K562 (cell line): ENCODE data around the gene RET. TPM values are rescaled to one million over a fixed set of nuclear protein-coding genes. Genes with fewer than 3 reads are reported as not detected.

ENCODE experiments used
- ATAC-seq: fragments of 200-7000 bp; cut with Tn5 transposase; 3 replicates; pipeline ENCODE4 v1.9.1; 2020; ENCODE audit warnings: moderate library complexity
- BruUV-seq: library from RNA; stranded (reverse); fragments of 400-500 nt; replicated peaks from 2 replicates; lab custom pipeline; 2021; lab: Mats Ljungman, UMichigan
- CTCF ChIA-PET: fragments of 300-600 bp; formaldehyde crosslinking; extraction: SDS; loops from one replicate; lab custom pipeline; 2021; ENCODE audit warnings: low intra/inter-chr PET ratio; lab: Yijun Ruan, JAX
- POLR2A ChIA-PET: fragments of 300-600, 350-650 bp; sonication (Branson Sonifier 250); formaldehyde crosslinking; extraction: SDS; loops from one replicate; lab custom pipeline; 2021; ENCODE audit warnings: antibody characterized with exemption, inconsistent platforms; lab: Yijun Ruan, JAX
- DNase-seq, 4 experiments: peaks; one replicate each; pipeline versions ENCODE4 v3.0.0 to v3.0.0-alpha.2; 2011 to 2018; ENCODE audit warnings: low spot score in 3 of 4, mixed read lengths in 3 of 4; ENCODE audit errors: extremely low read depth in 1 of 4
- FAIRE-seq: peaks from 2 replicates; lab custom pipeline; 2011; peaks lifted over from hg19 to GRCh38; lab: Jason Lieb, UNC
- H2AFZ ChIP-seq: 2 replicates; pipeline ENCODE4 v1.6.0; 2011; ENCODE audit warnings: low read depth, low read length, control low read depth, inconsistent platforms
- H3K27ac ChIP-seq: fragments of 200-600 bp; 3 replicates; pipeline ENCODE4 v1.8.0; 2011; ENCODE audit warnings: low read depth, mild to moderate bottlenecking, control low read depth, inconsistent platforms, low read length, moderate library complexity, mixed read lengths; ENCODE audit errors: extremely low read depth
- H3K27me3 ChIP-seq, 2 experiments: fragments of 300-600 bp in 1 of 2; 2 replicates in 1 of 2; 3 replicates in 1 of 2; pipeline versions ENCODE4 v1.6.0 to v1.8.0; 2011; ENCODE audit warnings: inconsistent platforms in 2 of 2, low read length in 2 of 2, mild to moderate bottlenecking in 1 of 2, mixed read lengths in 1 of 2, moderate library complexity in 1 of 2; ENCODE audit not compliant: control insufficient read depth in 2 of 2, insufficient read depth in 2 of 2
- H3K36me3 ChIP-seq: fragments of 300-600 bp; 3 replicates; pipeline ENCODE4 v1.8.0; 2011; ENCODE audit warnings: mild to moderate bottlenecking, low read length, inconsistent platforms; ENCODE audit not compliant: control insufficient read depth, insufficient read depth
- H3K4me1 ChIP-seq, 2 experiments: fragments of 200-600 bp in 1 of 2; replicated peaks in 1 of 2; 2 replicates in 1 of 2; 3 replicates in 1 of 2; pipeline versions ENCODE4 v1.5.1 to v1.8.0; 2011; ENCODE audit warnings: inconsistent platforms in 2 of 2, low read length in 2 of 2, mild to moderate bottlenecking in 1 of 2, mixed read lengths in 1 of 2, moderate library complexity in 1 of 2; ENCODE audit not compliant: control insufficient read depth in 2 of 2, insufficient read depth in 2 of 2
- H3K4me2 ChIP-seq: 2 replicates; pipeline ENCODE4 v1.6.1; 2011; ENCODE audit warnings: low read length, control low read depth, inconsistent platforms, mixed read lengths; ENCODE audit not compliant: insufficient read depth
- H3K4me3 ChIP-seq: fragments of 200-600 bp; sonication (generic), shearing (Covaris generic); 2 replicates; pipeline ENCODE4 v1.5.1; 2016; ENCODE audit warnings: control low read depth, inconsistent platforms
- H3K79me2 ChIP-seq: fragments of 200-600 bp; 3 replicates; pipeline ENCODE4 v1.8.0; 2011; ENCODE audit warnings: low read length, inconsistent platforms; ENCODE audit not compliant: control insufficient read depth, insufficient read depth
- H3K9ac ChIP-seq, 2 experiments: 2 replicates each; pipeline versions ENCODE4 v1.6.0 to v1.6.1; 2011; ENCODE audit warnings: low read depth in 2 of 2, low read length in 2 of 2, control low read depth in 1 of 2, inconsistent platforms in 1 of 2, mild to moderate bottlenecking in 1 of 2, mixed read lengths in 1 of 2; ENCODE audit not compliant: insufficient read depth in 1 of 2
- H3K9me1 ChIP-seq: one replicate; pipeline ENCODE4 v1.6.0; 2011; ENCODE audit warnings: inconsistent platforms, mild to moderate bottlenecking, low read length, moderate library complexity; ENCODE audit not compliant: control insufficient read depth, insufficient read depth
- H3K9me3 ChIP-seq: replicated peaks from 2 replicates; pipeline ENCODE4 v1.5.1; 2011; ENCODE audit warnings: low read depth, low read length, inconsistent platforms; ENCODE audit not compliant: control insufficient read depth, insufficient read depth
- H4K20me1 ChIP-seq: replicated peaks from 2 replicates; pipeline ENCODE4 v1.6.1; 2011; ENCODE audit warnings: low read length, inconsistent platforms, mixed read lengths; ENCODE audit not compliant: control insufficient read depth, insufficient read depth
- CBX5 ChIP-seq: IDR thresholded peaks from 2 replicates; pipeline ENCODE4 v1.6.1; 2014; ENCODE audit warnings: low read depth, borderline replicate concordance
- CHD1 ChIP-seq: fragments of 200-600 bp; sonication (generic); IDR thresholded peaks from one replicate; pipeline ENCODE4 v1.6.1; 2012; ENCODE audit warnings: mild to moderate bottlenecking, moderate library complexity, low read length, inconsistent platforms
- CHD4 ChIP-seq: fragments of 200-600 bp; sonication (generic); IDR thresholded peaks from 3 replicates; pipeline ENCODE4 v1.6.1; 2012; ENCODE audit warnings: low read depth, mild to moderate bottlenecking, mixed read lengths, low read length, inconsistent platforms; ENCODE audit not compliant: insufficient read depth, insufficient replicate concordance, poor library complexity, severe bottlenecking
- CREB1 ChIP-seq, 2 experiments: sonication (generic) in 1 of 2; formaldehyde crosslinking in 1 of 2; IDR thresholded peaks; 2 replicates each; pipeline versions ENCODE4 v1.6.1 to v1.8.0; 2012 to 2022; ENCODE audit warnings: inconsistent platforms in 1 of 2, mild to moderate bottlenecking in 1 of 2, missing genetic modification reagents in 1 of 2, moderate library complexity in 1 of 2
- FOXA3 ChIP-seq, 2 experiments: fragments of 450-650 bp in 1 of 2; sonication (generic) in 1 of 2; formaldehyde crosslinking; IDR thresholded peaks in 1 of 2; conservative IDR thresholded peaks in 1 of 2; 2 replicates each; pipeline versions ENCODE4 v1.4.0 to v1.8.0; 2020 to 2022; ENCODE audit warnings: mild to moderate bottlenecking in 2 of 2, missing genetic modification reagents in 1 of 2
- HDAC2 ChIP-seq: fragments of 450-650 bp; IDR thresholded peaks from 2 replicates; pipeline ENCODE4 v1.6.1; 2016; ENCODE audit warnings: mild to moderate bottlenecking
- KLF16 ChIP-seq: IDR thresholded peaks from 2 replicates; pipeline ENCODE4 v1.6.1; 2016; ENCODE audit warnings: antibody characterized with exemption
- NEUROD1 ChIP-seq: fragments of 150-350 bp; IDR thresholded peaks from 2 replicates; pipeline ENCODE4 v1.6.1; 2014; ENCODE audit warnings: borderline replicate concordance, low read length, low read depth; ENCODE audit not compliant: partially characterized antibody
- OTX1 ChIP-seq: fragments of 450-650 bp; formaldehyde crosslinking; IDR thresholded peaks from 2 replicates; pipeline ENCODE4 v1.4.0; 2022; ENCODE audit warnings: mild to moderate bottlenecking
- SRSF1 ChIP-seq: fragments of 200-400 bp; formaldehyde crosslinking; IDR thresholded peaks from 2 replicates; pipeline ENCODE4 v1.6.1; 2017; ENCODE audit warnings: mild to moderate bottlenecking, low read depth, low read length, moderate library complexity
- TFE3 ChIP-seq: fragments of 450-650 bp; formaldehyde crosslinking; IDR thresholded peaks from 2 replicates; pipeline ENCODE4 v1.4.0; 2020; ENCODE audit warnings: mild to moderate bottlenecking, mixed read lengths
- ZNF212 ChIP-seq: fragments of 450-650 bp; formaldehyde crosslinking; IDR thresholded peaks from 2 replicates; pipeline ENCODE4 v1.4.0; 2020; ENCODE audit warnings: mild to moderate bottlenecking
- WGBS: fragments of 100-300 bp; shearing (Covaris generic); methylation state at CpG from one replicate; pipeline ENCODE4 v1.1.6; 2016; ENCODE audit warnings: low coverage, mixed read lengths; ENCODE audit not compliant: insufficient coverage; ENCODE audit errors: missing lambda C conversion rate; 5-methylcytosine and 5-hydroxymethylcytosine counted together
- in situ Hi-C: fragments of 300-500 bp; cut with MboI; formaldehyde crosslinking; loops from 4 replicates; pipeline ENCODE4 v1.15.0; 2018; ENCODE audit warnings: inconsistent platforms, mixed read lengths
- intact Hi-C: fragments of 100-400 bp; cut with micrococcal nuclease; formaldehyde crosslinking; loops from 2 replicates; pipeline ENCODE4 v1.14.2; 2022
- polyA plus RNA-seq, 8 experiments: library from polyadenylated mRNA; depleted of rRNA in 4 of 8; stranded (reverse) in 5 of 8; unstranded in 3 of 8; fragments of >200 nt; fragmentation: Nextera tagmentation in 2 of 8; fragmentation: Illumina TruSeq in 1 of 8; extraction: Ambion mirVana in 2 of 8; extraction: Trizol in 1 of 8; gene quantifications; 2 replicates each; pipeline versions ENCODE4 v1.2.1 to v1.2.3, GENCODE V29; 2011 to 2014; ENCODE audit warnings: inconsistent platforms in 1 of 8, missing spikeins in 1 of 8
- total RNA-seq, 7 experiments: library from RNA; depleted of rRNA in 6 of 7; stranded (reverse); fragments of >200 nt in 6 of 7; fragmentation: Illumina TruSeq in 2 of 7; extraction: Trizol in 2 of 7; gene quantifications; 2 replicates each; pipeline versions ENCODE4 v1.2.1 to v1.2.3, GENCODE V29; 2011 to 2021; ENCODE audit warnings: low replicate concordance in 1 of 7
- TF ChIP-seq, protein P1 (sequence below): fragments of 250-450 bp; sonication (Bioruptor Pico); IDR thresholded peaks from 2 replicates; pipeline ENCODE4 v1.4.0; 2020; ENCODE audit warnings: borderline replicate concordance
- TF ChIP-seq, protein P2 (sequence below): fragments of 250-450 bp; sonication (Bioruptor Pico); IDR thresholded peaks from 2 replicates; pipeline ENCODE4 v1.8.0; 2022; ENCODE audit warnings: inconsistent platforms, mild to moderate bottlenecking, moderate library complexity, borderline replicate concordance

RET gene
- total and polyA plus RNA-seq, 9 of the 15 experiments (the other 6 are each of a cell fraction or from before 2014, with no cell fraction given) = 0.04 to 0.05 TPM; not detected in 7

- TF ChIP-seq KLF16 (no peak), SRSF1 (no peak), CHD4 (no peak), CREB1 (IDR thresholded peaks at IDR 0.05) (no peak), CREB1 (CRISPR knock-in tag; IDR thresholded peaks at IDR 0.05) (no peak), OTX1 (CRISPR knock-in tag) (no peak), NEUROD1 (no peak), ZNF212 (CRISPR knock-in tag) (no peak), HDAC2 (no peak), TFE3 (CRISPR knock-in tag) (no peak), CHD1 (no peak), FOXA3 (CRISPR knock-in tag; conservative IDR thresholded peaks at IDR 0.05 in 1 of 2, IDR thresholded peaks at IDR 0.05 in 1 of 2) (no peak), CBX5 (no peak)
- TF ChIP-seq, protein P1, sequence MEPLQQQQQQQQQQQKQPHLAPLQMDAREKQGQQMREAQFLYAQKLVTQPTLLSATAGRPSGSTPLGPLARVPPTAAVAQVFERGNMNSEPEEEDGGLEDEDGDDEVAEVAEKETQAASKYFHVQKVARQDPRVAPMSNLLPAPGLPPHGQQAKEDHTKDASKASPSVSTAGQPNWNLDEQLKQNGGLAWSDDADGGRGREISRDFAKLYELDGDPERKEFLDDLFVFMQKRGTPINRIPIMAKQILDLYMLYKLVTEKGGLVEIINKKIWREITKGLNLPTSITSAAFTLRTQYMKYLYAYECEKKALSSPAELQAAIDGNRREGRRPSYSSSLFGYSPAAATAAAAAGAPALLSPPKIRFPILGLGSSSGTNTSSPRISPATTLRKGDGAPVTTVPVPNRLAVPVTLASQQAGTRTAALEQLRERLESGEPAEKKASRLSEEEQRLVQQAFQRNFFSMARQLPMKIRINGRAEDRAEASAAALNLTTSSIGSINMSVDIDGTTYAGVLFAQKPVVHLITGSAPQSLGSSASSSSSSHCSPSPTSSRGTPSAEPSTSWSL (CRISPR knock-in tag) = no peak
- TF ChIP-seq, protein P2, sequence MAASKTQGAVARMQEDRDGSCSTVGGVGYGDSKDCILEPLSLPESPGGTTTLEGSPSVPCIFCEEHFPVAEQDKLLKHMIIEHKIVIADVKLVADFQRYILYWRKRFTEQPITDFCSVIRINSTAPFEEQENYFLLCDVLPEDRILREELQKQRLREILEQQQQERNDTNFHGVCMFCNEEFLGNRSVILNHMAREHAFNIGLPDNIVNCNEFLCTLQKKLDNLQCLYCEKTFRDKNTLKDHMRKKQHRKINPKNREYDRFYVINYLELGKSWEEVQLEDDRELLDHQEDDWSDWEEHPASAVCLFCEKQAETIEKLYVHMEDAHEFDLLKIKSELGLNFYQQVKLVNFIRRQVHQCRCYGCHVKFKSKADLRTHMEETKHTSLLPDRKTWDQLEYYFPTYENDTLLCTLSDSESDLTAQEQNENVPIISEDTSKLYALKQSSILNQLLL (CRISPR knock-in tag) = no peak
- ATAC-seq (no peak), DNase-seq (no peak), FAIRE-seq (peak; percentile 29)
- H3K36me3 ChIP-seq = no peaks in the 10 kb centered on the region
- in situ Hi-C loops = no loop called here
- no peaks in the 10 kb centered on the region for H3K79me2 ChIP-seq
- H3K9me1 ChIP-seq = no peaks in the 10 kb centered on the region
- H4K20me1 ChIP-seq = no peaks in the 10 kb centered on the region
- BruUV-seq = no TSS peak
- H3K4me2 ChIP-seq = no peak overlapping the region
- H3K27me3 ChIP-seq = peaks cover 43 to 67% of the 10 kb centered on the region in 2 experiments
- H3K27ac ChIP-seq = no peak overlapping the region
- intact Hi-C loops = no loop called here
- H3K4me1 ChIP-seq = peaks cover 2 to 9% of the 10 kb centered on the region in 2 experiments; a peak in 2 of 5 replicates
- no peaks in the 10 kb centered on the region for H3K9me3 ChIP-seq
- H3K4me3 ChIP-seq = no peak overlapping the region
- 1% methylated on average over 8 of the region's 8 CpGs for WGBS
- H2AFZ ChIP-seq = no peak overlapping the region
- ChIA-PET CTCF (no interaction called here), POLR2A (no interaction called here)
- no peak overlapping the region for H3K9ac ChIP-seq
Observed at GRCh38 chr10:43128331-43128730, 51.5 kb downstream of the RET start.
